Smooth muscle cell (in vitro differentiated cells): ENCODE measurements around the gene SOST. TPM values are rescaled to one million over a fixed set of nuclear protein-coding genes. Genes with fewer than 3 reads are reported as not detected.

Source experiments
- DNase-seq: peaks from one replicate; lab custom pipeline; 2025; ENCODE audit not compliant: unreplicated experiment; lab: John Stamatoyannopoulos, UW
- H2AFZ ChIP-seq: fragments of 200-600 bp; sonication (generic); 2 replicates; pipeline ENCODE4 v1.6.0; 2016; ENCODE audit warnings: antibody characterized with exemption, low read depth, mild to moderate bottlenecking
- H3F3A ChIP-seq: fragments of 200-600 bp; sonication (generic); 2 replicates; pipeline ENCODE4 v1.6.0; 2017; ENCODE audit warnings: antibody characterized with exemption, low read depth
- H3K27ac ChIP-seq: fragments of 200-600 bp; sonication (generic); 2 replicates; pipeline ENCODE4 v1.5.1; 2016; ENCODE audit warnings: low read depth, mild to moderate bottlenecking
- H3K27me3 ChIP-seq: fragments of 200-600 bp; sonication (generic); 2 replicates; pipeline ENCODE4 v1.6.1; 2016; ENCODE audit warnings: low read depth, mild to moderate bottlenecking
- H3K36me3 ChIP-seq: fragments of 200-600 bp; sonication (generic); 2 replicates; pipeline ENCODE4 v1.5.1; 2016; ENCODE audit warnings: low read depth
- H3K4me1 ChIP-seq: fragments of 200-600 bp; sonication (generic); 2 replicates; pipeline ENCODE4 v1.5.1; 2016; ENCODE audit warnings: low read depth
- H3K4me2 ChIP-seq: fragments of 200-600 bp; sonication (generic); 2 replicates; pipeline ENCODE4 v1.6.0; 2016; ENCODE audit warnings: mild to moderate bottlenecking
- H3K4me3 ChIP-seq: fragments of 200-600 bp; sonication (generic); 2 replicates; pipeline ENCODE4 v1.5.1; 2016; ENCODE audit warnings: mild to moderate bottlenecking
- H3K79me2 ChIP-seq: fragments of 200-600 bp; sonication (generic); 2 replicates; pipeline ENCODE4 v1.6.0; 2016; ENCODE audit warnings: low read depth, mild to moderate bottlenecking
- H3K9ac ChIP-seq: fragments of 200-600 bp; sonication (generic); 2 replicates; pipeline ENCODE4 v1.6.0; 2016; ENCODE audit warnings: low read depth
- H3K9me3 ChIP-seq: fragments of 200-600 bp; sonication (generic); replicated peaks from 2 replicates; pipeline ENCODE4 v1.5.1; 2016; ENCODE audit warnings: low read depth
- H4K20me1 ChIP-seq: fragments of 200-600 bp; sonication (generic); 2 replicates; pipeline ENCODE4 v1.6.0; 2016; ENCODE audit warnings: low read depth
- WGBS: methylation state at CpG from one replicate; pipeline ENCODE4 v1.1.7; 2016; ENCODE audit warnings: low lambda C conversion rate; 5-methylcytosine and 5-hydroxymethylcytosine counted together
- polyA plus RNA-seq: library from polyadenylated mRNA; unstranded; fragments of >200 nt; fragmentation: Nextera tagmentation; extraction: Ambion mirVana; gene quantifications from 2 replicates; pipeline ENCODE4 v1.2.1, GENCODE V29; 2016
- total RNA-seq: library from RNA; depleted of rRNA; stranded (reverse); fragments of >200 nt; gene quantifications from 2 replicates; pipeline ENCODE4 v1.2.3, GENCODE V29; 2014
- TF ChIP-seq, protein P1 (sequence below): fragments of 200-600 bp; sonication (generic); IDR thresholded peaks from 2 replicates; pipeline ENCODE4 v1.5.1; 2017; ENCODE audit warnings: borderline replicate concordance, mild to moderate bottlenecking, antibody characterized with exemption; ENCODE audit not compliant: insufficient read depth, poor library complexity, severe bottlenecking

SOST gene
- total and polyA plus RNA-seq, 2 experiments from 2014 or later, result not detected

GRCh38 chr17:43768943-43769342 is 10.4 kb upstream of the SOST start:
- Histone ChIP-seq H3K27ac (no peak overlapping the region), H3K4me2 (no peak overlapping the region), H4K20me1 (peaks cover 14% of the 10 kb centered on the region), H3K4me1 (no peaks in the 10 kb centered on the region), H3K9me3 (no peaks in the 10 kb centered on the region), H3K9ac (no peak overlapping the region), H3K79me2 (no peaks in the 10 kb centered on the region), H3K27me3 (no peaks in the 10 kb centered on the region), H3K36me3 (no peaks in the 10 kb centered on the region), H3K4me3 (no peak overlapping the region), H2AFZ (no peak overlapping the region), H3F3A (no peaks in the 10 kb centered on the region)
- DNase-seq, result no peak
- 94% methylated on average over 7 of the region's 7 CpGs for WGBS
- TF ChIP-seq, protein P1, sequence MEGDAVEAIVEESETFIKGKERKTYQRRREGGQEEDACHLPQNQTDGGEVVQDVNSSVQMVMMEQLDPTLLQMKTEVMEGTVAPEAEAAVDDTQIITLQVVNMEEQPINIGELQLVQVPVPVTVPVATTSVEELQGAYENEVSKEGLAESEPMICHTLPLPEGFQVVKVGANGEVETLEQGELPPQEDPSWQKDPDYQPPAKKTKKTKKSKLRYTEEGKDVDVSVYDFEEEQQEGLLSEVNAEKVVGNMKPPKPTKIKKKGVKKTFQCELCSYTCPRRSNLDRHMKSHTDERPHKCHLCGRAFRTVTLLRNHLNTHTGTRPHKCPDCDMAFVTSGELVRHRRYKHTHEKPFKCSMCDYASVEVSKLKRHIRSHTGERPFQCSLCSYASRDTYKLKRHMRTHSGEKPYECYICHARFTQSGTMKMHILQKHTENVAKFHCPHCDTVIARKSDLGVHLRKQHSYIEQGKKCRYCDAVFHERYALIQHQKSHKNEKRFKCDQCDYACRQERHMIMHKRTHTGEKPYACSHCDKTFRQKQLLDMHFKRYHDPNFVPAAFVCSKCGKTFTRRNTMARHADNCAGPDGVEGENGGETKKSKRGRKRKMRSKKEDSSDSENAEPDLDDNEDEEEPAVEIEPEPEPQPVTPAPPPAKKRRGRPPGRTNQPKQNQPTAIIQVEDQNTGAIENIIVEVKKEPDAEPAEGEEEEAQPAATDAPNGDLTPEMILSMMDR, result no peak

DNA sequence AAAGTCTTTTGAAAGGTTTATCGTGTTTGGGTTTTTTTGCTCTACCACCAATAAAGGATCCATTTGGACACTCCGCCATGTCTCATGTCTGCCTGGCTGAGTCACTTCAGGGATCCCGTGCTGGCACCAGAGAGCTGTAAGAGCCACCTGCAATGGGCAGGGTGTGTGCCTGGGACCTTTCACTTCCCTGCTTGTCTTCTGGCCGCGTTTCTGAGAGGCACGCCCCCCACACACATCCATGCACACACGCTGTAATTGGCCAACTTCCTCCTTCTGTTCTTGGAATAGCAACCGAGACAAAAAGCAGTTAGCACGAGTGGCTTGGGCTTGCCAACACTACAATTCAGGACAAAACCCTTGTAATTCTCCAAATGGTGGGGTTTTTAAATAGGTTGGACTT is 9.8 kb upstream of the SOST start:
- Histone ChIP-seq H3K4me3 (no peak overlapping the region), H3K9me3 (no peaks in the 10 kb centered on the region), H3K4me2 (no peak overlapping the region), H3K27me3 (no peaks in the 10 kb centered on the region), H3K9ac (no peak overlapping the region), H3K27ac (no peak overlapping the region), H3K79me2 (no peaks in the 10 kb centered on the region), H3K4me1 (no peaks in the 10 kb centered on the region), H3F3A (no peaks in the 10 kb centered on the region), H2AFZ (no peak overlapping the region), H3K36me3 (no peaks in the 10 kb centered on the region), H4K20me1 (peaks cover 14% of the 10 kb centered on the region)
- no peak for DNase-seq
- TF ChIP-seq, protein P1, result no peak
- 82% methylated on average over 9 of the region's 9 CpGs for WGBS

- Histone ChIP-seq H3K36me3 (no peaks in the 10 kb centered on the region), H3K4me3 (no peak overlapping the region), H2AFZ (no peak overlapping the region), H3K79me2 (no peaks in the 10 kb centered on the region), H3K4me2 (no peak overlapping the region), H4K20me1 (peaks cover 8% of the 10 kb centered on the region), H3K9me3 (no peaks in the 10 kb centered on the region), H3F3A (no peaks in the 10 kb centered on the region), H3K4me1 (no peaks in the 10 kb centered on the region), H3K27me3 (no peaks in the 10 kb centered on the region), H3K27ac (no peak overlapping the region), H3K9ac (no peak overlapping the region)
- TF ChIP-seq, protein P1, result no peak
- DNase-seq, result no peak
- 95% methylated on average over 5 of the region's 5 CpGs for WGBS
Observed at GRCh38 chr17:43767713-43768059, 9.1 kb upstream of the SOST start.

GRCh38 chr17:43767053-43767712 is 8.6 kb upstream of the SOST start:
- no peak overlapping the region for H3K4me3 ChIP-seq
- WGBS, result 94% methylated on average over 6 of the region's 6 CpGs
- H3K9ac ChIP-seq, result no peak overlapping the region
- H3K9me3 ChIP-seq, result no peaks in the 10 kb centered on the region
- no peaks in the 10 kb centered on the region for H3K36me3 ChIP-seq
- no peak for DNase-seq
- no peaks in the 10 kb centered on the region for H3K4me1 ChIP-seq
- H3K27ac ChIP-seq, result no peak overlapping the region
- H3F3A ChIP-seq, result no peaks in the 10 kb centered on the region
- no peaks in the 10 kb centered on the region for H3K27me3 ChIP-seq
- H2AFZ ChIP-seq, result no peak overlapping the region
- no peak overlapping the region for H3K4me2 ChIP-seq
- peaks cover 3% of the 10 kb centered on the region for H4K20me1 ChIP-seq
- TF ChIP-seq, protein P1, result no peak
- no peaks in the 10 kb centered on the region for H3K79me2 ChIP-seq
